ENCODE measurements around the gene KXD1. TPM values are rescaled to one million over a fixed set of nuclear protein-coding genes. Genes with fewer than 3 reads are reported as not detected.
A peak's percentile ranks its signal among the peaks of the same experiment; 100 is the strongest.

The KXD1 gene
- total RNA-seq, 1 experiment from 2014 or later: 138 TPM

DNA sequence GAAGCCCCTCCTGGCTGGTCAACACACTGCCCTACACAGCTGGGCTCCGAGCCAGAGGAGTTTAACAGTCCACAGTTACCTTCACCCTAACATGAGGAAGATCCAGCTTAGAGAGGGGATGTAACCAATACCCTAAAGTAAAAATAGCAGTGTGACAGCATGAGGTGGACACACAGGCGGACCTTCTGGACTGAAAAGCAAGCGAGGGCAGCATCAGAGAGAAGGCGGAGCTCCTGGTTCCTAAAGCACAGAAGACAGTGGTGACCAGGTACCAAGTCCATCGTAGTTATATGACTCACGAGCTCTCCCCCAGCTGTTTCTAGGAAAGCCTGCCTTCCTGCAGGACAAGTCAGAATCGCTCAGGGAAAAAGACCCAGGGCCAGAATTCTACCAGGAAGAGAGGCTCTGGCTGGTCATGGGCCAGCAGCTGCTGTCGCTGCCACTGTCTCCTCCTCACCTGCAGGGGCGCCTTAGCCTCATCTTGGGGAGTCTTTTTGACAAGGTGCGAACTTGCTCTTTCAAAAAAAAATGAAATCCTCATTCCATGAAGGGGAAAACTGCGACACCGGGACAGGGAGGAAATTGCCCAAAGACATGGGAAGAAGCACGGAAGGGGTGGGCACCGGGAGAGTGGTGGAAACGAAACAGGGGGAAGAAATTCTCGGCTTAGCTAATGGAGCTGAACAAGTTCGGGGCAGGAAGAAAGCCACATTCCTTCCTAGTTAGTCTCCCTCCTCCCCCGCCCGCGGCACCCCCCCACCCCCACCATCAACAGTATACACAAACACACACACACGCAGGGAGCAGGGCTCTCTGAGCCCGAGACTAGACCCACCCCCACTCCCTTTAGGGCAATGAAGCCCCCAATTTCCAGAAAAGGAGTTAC, 37.5 kb upstream of the KXD1 start:
- H4K5ac ChIP-seq (ENCODE audit: insufficient read length, low read depth, low read length): no peak overlapping the region
- H3T11ph ChIP-seq (ENCODE audit: low read length): no peak overlapping the region
- H3K79me1 ChIP-seq (ENCODE audit: insufficient read depth, low read depth, low read length, poor library complexity, severe bottlenecking): peaks cover 4% of the 10 kb centered on the region
- H3K9me3 Mint-ChIP-seq: no peaks in the 10 kb centered on the region
- peaks cover 25 to 27% of the 10 kb centered on the region in 2 experiments for H3K4me1 Mint-ChIP-seq
- no peak overlapping the region for H2AFZ ChIP-seq (ENCODE audit: low read length)
- H4K8ac ChIP-seq (replicated peaks; ENCODE audit: insufficient read length, low read depth, low read length): no peak overlapping the region
- H2BK5ac ChIP-seq (ENCODE audit: insufficient read length, low read length): no peak overlapping the region
- no CpG with 5 or more reads among the region's 22 CpGs for WGBS (ENCODE audit: extremely low coverage, insufficient read length, low lambda C conversion rate)
- H2BK120ac ChIP-seq (ENCODE audit: low read depth, low read length, poor library complexity, severe bottlenecking): no peak overlapping the region
- DNase-seq: peak; percentile 80
- H2BK20ac ChIP-seq (ENCODE audit: low read depth, low read length, poor library complexity, severe bottlenecking): no peak overlapping the region
- H3K79me2 ChIP-seq (ENCODE audit: insufficient read depth, low read length): peaks cover 14% of the 10 kb centered on the region
- no peaks in the 10 kb centered on the region for H3K9me3 ChIP-seq (ENCODE audit: control insufficient read depth, low read depth, low read length)
- no peak overlapping the region for H3K4ac ChIP-seq (ENCODE audit: low read depth, low read length)
- peaks cover 3% of the 10 kb centered on the region; the same call in 1 of the 2 replicates for H3K4me1 ChIP-seq (ENCODE audit: insufficient read depth, low read length)
- peaks cover 12% of the 10 kb centered on the region for H3K23me2 ChIP-seq (ENCODE audit: insufficient read length, low read depth, low read length, poor library complexity, severe bottlenecking)
- H3K4me2 ChIP-seq (ENCODE audit: insufficient read depth, insufficient read length, low read length): peak overlapping the region; percentile 99
- no peak overlapping the region for H3K14ac ChIP-seq (ENCODE audit: insufficient read depth, low read length)
- H3K9ac ChIP-seq (ENCODE audit: extremely low read depth, insufficient read length, low read length): peak overlapping the region; percentile 20
- H3K18ac ChIP-seq (ENCODE audit: insufficient read length, low read depth, low read length): no peak overlapping the region
- no peaks in the 10 kb centered on the region for H3K27me3 Mint-ChIP-seq (ENCODE audit: low read depth)
- TF ChIP-seq, protein P1, sequence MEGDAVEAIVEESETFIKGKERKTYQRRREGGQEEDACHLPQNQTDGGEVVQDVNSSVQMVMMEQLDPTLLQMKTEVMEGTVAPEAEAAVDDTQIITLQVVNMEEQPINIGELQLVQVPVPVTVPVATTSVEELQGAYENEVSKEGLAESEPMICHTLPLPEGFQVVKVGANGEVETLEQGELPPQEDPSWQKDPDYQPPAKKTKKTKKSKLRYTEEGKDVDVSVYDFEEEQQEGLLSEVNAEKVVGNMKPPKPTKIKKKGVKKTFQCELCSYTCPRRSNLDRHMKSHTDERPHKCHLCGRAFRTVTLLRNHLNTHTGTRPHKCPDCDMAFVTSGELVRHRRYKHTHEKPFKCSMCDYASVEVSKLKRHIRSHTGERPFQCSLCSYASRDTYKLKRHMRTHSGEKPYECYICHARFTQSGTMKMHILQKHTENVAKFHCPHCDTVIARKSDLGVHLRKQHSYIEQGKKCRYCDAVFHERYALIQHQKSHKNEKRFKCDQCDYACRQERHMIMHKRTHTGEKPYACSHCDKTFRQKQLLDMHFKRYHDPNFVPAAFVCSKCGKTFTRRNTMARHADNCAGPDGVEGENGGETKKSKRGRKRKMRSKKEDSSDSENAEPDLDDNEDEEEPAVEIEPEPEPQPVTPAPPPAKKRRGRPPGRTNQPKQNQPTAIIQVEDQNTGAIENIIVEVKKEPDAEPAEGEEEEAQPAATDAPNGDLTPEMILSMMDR (conservative IDR thresholded peaks at IDR 0.05): peak; percentile 77
- peak overlapping the region; percentile 92 to 96 for H3K4me3 Mint-ChIP-seq
- no peak overlapping the region for H3K27ac ChIP-seq (ENCODE audit: insufficient read length, low read depth, low read length)
- H4K20me1 ChIP-seq (ENCODE audit: control insufficient read depth, insufficient read depth, insufficient read length): no peaks in the 10 kb centered on the region
- no peak overlapping the region for H3K23ac ChIP-seq (ENCODE audit: insufficient read length, low read depth, low read length)
- H3K56ac ChIP-seq (ENCODE audit: insufficient read length, low read depth, low read length): no peak overlapping the region
- H3K27ac Mint-ChIP-seq: peak overlapping the region in 2 of 3 experiments; percentile 76 to 91; a peak in 4 of 7 replicates
- no peak overlapping the region for H2AK5ac ChIP-seq (ENCODE audit: insufficient read length, low read length)
- H2BK12ac ChIP-seq (ENCODE audit: insufficient read length, low read depth, low read length): no peak overlapping the region
- H3K36me3 Mint-ChIP-seq (ENCODE audit: insufficient read depth in 1 of 3, low read depth in 3 of 3): no peaks in the 10 kb centered on the region
- no peak overlapping the region for H4K91ac ChIP-seq (ENCODE audit: insufficient read length, low read depth, low read length)
- H2BK15ac ChIP-seq (ENCODE audit: low read depth, low read length): peak overlapping the region; percentile 98; the same call in 1 of the 2 replicates
- H3K27me3 ChIP-seq (ENCODE audit: insufficient read depth, low read length): no peaks in the 10 kb centered on the region
